ENCODE data around the gene KCNQ5.

The KCNQ5 gene

DNA sequence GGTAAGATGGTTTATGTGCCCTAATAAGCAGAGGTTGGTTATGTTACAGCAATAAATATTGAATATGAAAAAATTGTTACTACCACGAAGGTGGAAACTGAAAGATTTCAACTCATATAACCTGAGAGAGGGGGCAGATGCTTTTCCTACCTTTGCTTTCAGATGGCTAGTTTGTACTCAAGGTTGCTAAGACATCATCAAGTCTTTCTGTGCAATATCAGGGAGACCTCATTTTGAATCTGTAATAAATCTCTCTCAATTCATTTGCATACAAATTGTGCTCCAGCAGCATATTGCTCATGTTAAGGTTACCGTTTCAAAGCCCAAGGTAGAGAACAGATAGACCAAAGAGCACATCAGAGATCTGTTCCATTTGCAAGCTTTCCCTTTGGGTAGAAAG lies 383.0 kb downstream of the KCNQ5 start:
- DNase-seq (ENCODE audit: low read depth) = no peak

DNA sequence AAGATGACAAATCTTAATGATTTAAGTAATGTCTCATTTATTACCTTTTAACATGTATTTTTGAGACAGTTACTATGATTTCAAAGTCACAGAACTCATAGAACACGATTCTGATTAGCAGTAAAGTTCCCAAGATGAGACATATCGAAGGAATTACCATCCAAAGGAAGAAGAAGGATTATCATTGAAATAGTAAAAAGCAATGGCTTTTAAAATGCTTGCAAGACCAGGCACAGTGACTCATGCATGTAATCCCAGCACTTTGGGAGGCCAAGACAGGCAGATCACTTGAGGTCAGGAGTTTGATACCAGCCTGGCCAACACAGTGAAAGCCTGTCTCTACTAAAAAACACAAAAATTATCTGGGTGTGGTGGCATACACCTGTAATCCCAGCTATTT lies 384.3 kb downstream of the KCNQ5 start:
- DNase-seq (ENCODE audit: low read depth) = no peak

- no peak for DNase-seq (ENCODE audit: low read depth)
Observed at GRCh38 chr6:73011945-73012344, 390.1 kb downstream of the KCNQ5 start.

DNA sequence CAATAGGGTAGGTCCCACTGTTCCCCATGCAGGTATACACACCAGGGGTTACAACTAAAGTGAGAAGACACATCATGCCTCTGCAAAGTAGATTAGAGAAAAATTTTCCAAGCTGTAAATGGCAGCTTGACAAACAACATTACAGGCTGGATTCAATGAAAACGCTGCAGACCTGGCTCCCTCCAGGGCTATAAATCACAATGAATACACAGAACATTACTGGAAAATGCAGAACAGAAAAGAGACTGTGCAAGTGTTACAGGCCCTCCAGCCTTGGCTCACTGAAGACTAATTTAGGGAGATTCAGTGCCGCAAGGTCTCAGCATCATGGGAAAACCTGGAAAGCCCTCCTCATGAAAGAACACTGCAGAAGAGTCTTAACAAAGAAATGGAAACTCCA lies 395.6 kb downstream of the KCNQ5 start:
- DNase-seq (ENCODE audit: low read depth) = no peak

GRCh38 chr6:73024598-73024997 lies 402.7 kb downstream of the KCNQ5 start:
- DNase-seq (ENCODE audit: low read depth) = no peak

GRCh38 chr6:73027691-73028090 lies 405.8 kb downstream of the KCNQ5 start:
- DNase-seq (ENCODE audit: low read depth) = no peak

- DNase-seq (ENCODE audit: low read depth) = no peak
Observed at GRCh38 chr6:73028124-73028766, 406.4 kb downstream of the KCNQ5 start.

- no peak for DNase-seq (ENCODE audit: low read depth)
Observed at GRCh38 chr6:73028893-73029450, 407.1 kb downstream of the KCNQ5 start.

GRCh38 chr6:73030257-73030656 lies 408.4 kb downstream of the KCNQ5 start:
- DNase-seq (ENCODE audit: low read depth) = no peak

DNA sequence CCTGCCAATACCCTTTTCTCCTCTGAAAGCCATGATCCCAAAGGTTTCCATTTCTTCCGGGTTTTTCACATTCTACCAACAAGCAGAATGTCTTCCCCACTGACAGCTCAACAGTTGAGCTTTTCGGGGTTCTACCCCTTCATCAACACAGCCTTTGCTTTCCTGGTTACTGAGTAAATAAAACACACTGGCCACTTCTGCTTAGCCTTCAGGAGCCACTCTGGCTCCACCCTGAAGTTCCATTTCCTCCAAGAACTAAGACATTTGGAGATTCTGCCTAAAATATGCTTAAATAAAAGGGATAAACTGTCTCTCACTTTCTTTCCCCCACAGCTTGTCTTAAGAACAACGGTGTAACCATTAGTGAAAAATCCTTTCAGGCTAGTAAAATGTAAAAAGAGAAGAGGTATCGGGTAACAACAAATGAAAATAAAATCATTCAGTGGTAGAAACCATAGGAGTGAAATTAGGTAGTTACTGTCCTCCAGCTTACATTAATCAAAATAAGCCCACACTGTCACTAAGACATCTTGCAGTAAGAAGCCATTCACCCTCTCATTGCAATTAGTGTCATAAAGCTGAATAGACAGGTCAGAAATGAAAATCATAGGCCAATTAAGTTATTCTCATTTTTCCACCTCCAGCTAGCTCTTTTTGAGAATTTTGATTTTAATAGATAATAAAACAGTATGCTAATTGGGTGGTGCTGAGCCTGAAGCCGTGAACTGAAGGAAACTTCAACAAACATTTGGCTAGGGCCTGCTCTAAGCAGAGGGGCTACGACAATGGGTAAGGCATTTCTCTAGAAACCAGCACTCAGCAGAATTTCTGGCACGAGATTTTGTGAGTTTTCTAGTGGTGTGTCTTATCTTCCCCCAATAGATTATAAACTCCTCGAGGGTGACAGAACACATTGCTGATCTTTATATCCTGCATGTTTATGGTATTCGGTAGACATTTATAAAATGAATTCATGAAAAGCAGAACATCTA lies 409.2 kb downstream of the KCNQ5 start:
- DNase-seq (ENCODE audit: low read depth) = no peak

DNA sequence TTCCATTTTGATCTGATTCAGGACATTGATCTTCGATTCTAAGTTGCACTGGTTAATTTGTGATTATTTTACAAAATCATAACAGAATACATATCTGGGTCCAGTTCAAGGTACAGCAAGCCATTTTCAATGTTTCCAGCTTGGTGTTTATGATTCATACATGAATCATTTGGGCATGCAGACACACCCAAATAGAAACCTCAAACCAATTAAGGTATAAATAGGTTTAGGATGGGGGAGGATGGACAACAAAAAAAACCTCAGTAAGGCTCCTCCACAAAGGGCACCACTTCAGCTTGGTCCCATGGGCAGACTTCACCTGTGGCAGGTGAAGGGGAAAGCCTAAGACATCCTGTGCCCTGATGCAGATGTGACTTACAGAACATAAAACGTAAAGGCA lies 410.7 kb downstream of the KCNQ5 start:
- DNase-seq (ENCODE audit: low read depth) = no peak

DNA sequence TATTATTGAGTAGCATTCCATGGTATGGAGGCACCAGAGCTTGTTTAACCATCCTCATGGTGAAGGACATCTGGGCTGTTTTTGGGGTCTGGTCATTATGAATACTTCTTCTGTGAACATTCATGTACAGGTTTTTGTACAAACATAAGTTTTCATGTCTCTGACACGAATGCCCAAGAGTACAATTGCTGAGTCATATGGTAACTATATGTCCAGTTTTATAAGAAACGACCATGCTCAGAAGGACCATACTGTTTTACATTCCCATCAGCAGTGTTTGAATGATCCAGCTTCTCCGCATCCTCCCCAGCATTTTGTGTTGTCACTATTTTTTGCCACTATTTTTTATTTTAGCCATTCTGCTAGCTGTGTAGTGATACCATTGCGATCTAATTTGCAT lies 414.8 kb downstream of the KCNQ5 start:
- DNase-seq (ENCODE audit: low read depth) = no peak

- no peak for DNase-seq (ENCODE audit: low read depth)
Observed at GRCh38 chr6:73041051-73041450, 419.2 kb downstream of the KCNQ5 start.

- no peak for DNase-seq (ENCODE audit: low read depth)
Observed at GRCh38 chr6:73042892-73043291, 421.0 kb downstream of the KCNQ5 start.

DNA sequence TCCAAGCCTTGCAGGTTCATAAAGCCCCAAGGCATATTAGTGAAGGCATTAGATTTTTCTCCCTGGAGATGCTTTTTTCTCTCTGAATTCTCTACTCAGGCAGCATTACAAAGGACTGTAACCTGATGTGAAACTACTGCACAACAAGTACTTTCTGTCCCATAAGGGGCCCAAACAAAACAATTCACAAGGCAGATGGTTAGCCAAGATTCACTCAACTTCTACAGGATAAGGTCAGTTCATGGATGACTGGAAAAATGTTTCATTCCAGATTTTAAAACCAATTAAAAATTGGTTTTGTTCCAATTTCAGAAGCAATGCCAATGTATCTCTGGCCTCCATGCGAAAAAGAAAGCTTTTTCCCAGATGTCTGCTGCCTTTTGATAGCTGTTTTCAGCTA lies 421.6 kb downstream of the KCNQ5 start:
- no peak for DNase-seq (ENCODE audit: low read depth)

GRCh38 chr6:73045609-73046008 lies 423.7 kb downstream of the KCNQ5 start:
- no peak for DNase-seq (ENCODE audit: low read depth)

GRCh38 chr6:73047801-73048200 lies 425.9 kb downstream of the KCNQ5 start:
- DNase-seq (ENCODE audit: low read depth) = no peak

DNA sequence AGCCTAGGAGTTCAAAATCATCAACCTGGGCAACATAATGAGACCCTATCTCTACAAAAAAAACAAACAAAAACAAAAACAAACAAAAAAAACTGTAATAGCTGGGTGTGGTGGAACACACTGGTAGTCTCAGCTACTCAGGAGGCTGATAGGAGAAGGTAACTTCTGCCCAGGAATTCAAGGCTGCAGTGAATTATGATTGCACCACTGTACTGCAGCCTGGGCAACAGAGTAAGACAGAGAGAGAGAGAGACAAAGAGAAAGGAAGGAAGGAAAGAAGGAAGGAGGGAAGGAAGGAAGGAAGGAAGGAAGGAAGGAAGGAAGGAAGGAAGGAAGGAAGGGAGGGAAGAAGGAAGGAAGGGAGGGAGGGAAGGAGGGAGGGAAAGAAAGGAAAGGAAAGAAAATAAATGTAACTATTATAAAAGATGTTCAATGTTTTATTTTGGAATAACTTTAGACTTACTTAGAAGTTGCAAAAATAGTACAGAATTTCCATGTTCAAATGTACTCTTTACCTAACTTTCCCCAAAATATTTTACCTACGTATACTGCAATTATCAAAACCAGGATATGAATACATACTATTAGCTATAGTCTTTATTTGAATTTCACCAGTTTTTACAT lies 428.2 kb downstream of the KCNQ5 start:
- no peak for DNase-seq (ENCODE audit: low read depth)

GRCh38 chr6:73050706-73051105 lies 428.8 kb downstream of the KCNQ5 start:
- no peak for DNase-seq (ENCODE audit: low read depth)

- no peak for DNase-seq (ENCODE audit: low read depth)
Observed at GRCh38 chr6:73051147-73051546, 429.3 kb downstream of the KCNQ5 start.

DNA sequence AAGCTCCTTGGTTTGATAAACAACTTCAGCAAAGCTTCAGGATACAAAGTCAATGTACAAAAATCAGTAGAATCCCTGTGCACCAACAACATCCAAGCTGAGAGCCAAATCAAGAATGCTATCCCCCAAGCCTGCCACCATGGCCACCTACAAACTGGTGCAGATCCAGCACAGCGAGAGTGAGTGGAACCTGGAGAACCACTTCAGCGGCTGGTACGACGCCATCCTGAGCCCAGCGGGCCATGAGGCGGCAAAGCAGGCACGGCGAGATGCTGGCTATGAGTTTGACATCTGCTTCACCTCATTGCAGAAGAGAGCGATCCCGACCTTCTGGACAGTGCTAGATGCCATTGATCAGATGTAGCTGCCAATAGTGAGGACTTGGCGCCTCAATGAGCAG lies 433.1 kb downstream of the KCNQ5 start:
- DNase-seq (ENCODE audit: low read depth) = no peak

DNA sequence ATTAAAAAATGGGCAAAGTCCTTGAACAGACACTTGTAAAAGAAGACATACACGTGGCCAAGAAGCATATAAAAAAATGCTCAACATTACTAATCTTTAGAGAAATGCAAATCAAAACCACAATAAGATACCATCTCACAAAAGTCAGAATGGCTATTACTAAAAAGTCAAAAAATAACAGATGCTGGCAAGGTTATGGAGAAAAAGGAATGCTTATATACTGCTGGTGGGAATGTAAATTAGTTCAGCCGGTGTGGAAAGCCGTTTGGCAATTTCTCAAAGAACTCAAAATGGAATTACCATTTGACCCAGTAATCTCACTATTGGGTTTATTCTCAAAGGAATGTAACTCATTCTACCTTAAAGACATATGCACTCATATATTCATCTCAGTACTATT lies 436.9 kb downstream of the KCNQ5 start:
- no peak for DNase-seq (ENCODE audit: low read depth)

GRCh38 chr6:73062130-73062529 lies 440.3 kb downstream of the KCNQ5 start:
- no peak for DNase-seq (ENCODE audit: low read depth)

All from stimulated activated CD8-positive, alpha-beta memory T cell treated with anti-CD3 and anti-CD28 coated beads, Interleukin-12 subunit alpha, Interleukin-12 subunit beta, amount 100 ng/mL, for 4 hours (primary cell).